Loucy (cell line): Measurements from ENCODE around the gene ZNF784.

ENCODE experiments used
- CTCF ChIP-seq: fragments of 200-600 bp; sonication (generic); conservative IDR thresholded peaks from 2 replicates; pipeline ENCODE4 v1.5.1; 2014; ENCODE audit warnings: mild to moderate bottlenecking, antibody characterized with exemption, low read length
- EZH2phosphoT487 ChIP-seq: fragments of 200-600 bp; IDR thresholded peaks from 2 replicates; pipeline ENCODE4 v1.6.1; 2018; ENCODE audit warnings: antibody characterized with exemption, mild to moderate bottlenecking, moderate library complexity, borderline replicate concordance

- TF ChIP-seq CTCF = no peak
- no peak for TF ChIP-seq EZH2phosphoT487
Observed at GRCh38 chr19:55624109-55625003, at the start of gene ZNF784.
